Skeletal muscle cell (primary cell): ENCODE data around the gene RSPH9.

Experiments
- DNase-seq: peaks from one replicate; pipeline ENCODE4 v3.0.0-alpha.2; 2010; ENCODE audit warnings: low read depth
- H3K4me3 ChIP-seq: 2 replicates; pipeline ENCODE4 v1.5.1; 2011; ENCODE audit warnings: low read depth, mild to moderate bottlenecking, control low read depth, low read length, moderate library complexity

The RSPH9 gene

DNA sequence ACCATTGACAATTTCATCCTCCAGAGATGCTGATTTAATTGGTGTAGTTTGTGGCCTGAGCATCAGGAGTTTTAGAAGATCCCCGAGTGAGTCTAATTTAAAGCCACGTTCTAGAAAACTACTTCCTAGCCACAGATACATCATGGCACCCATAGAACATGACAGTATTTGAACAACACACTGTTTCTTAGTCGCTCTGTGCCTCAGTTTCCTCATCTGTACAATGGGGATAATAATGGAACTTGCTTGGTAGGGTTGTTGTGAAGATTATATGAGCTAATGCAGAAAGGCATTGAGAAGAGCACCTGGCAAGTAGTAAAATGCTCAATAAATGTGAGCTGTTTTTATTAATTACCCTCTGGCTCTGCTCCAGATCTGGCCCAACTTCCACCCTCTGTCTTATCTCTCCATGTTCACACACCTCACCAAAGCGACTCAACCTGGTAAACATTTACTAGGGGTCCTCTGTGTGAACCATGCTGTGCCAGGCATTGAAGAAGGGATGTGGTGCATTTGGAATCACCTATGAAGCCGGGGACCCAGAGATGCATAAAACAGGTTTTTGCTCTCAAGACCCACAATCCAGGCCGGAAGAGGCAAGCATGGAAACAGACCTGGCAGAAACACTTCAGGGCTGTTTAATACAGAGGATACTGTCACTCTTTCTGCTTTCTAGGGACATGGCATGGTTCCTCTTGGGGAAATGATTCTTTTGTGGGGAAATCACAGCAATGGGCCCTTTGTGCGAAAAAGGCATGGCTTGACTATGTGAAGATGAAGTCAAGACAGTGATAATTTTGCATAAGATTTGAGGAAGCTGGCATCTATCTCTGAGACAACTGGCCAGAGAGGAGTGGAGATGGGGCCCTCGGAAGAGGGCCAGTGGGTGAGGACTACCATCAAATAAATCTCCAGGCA is 58.9 kb downstream of the RSPH9 start:
- no peak overlapping the region for H3K4me3 ChIP-seq
- DNase-seq, result no peak

- no peak for DNase-seq
- H3K4me3 ChIP-seq, result no peak overlapping the region
Observed at GRCh38 chr6:43705996-43706395, 61.2 kb downstream of the RSPH9 start.

DNA sequence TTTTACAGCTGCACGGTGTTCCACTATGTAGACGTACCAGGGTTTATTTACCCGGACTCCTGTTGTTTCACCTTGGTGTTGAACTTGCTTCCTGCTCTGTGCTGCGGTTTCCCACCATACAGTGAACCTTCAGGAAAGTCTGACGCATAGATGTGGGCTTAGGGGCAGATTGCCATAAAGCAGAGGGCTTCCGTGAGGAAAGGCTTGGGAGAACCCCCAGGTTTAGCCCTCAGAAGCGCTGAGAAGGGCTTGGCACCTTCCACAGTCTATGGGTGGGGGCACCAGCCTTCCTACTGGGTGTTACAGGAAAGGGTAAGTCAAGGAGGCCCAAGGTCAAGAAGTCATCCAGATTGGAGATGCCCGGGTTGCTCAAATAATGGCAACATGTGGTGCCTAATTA is 62.0 kb downstream of the RSPH9 start:
- H3K4me3 ChIP-seq, result no peak overlapping the region
- DNase-seq, result no peak

DNA sequence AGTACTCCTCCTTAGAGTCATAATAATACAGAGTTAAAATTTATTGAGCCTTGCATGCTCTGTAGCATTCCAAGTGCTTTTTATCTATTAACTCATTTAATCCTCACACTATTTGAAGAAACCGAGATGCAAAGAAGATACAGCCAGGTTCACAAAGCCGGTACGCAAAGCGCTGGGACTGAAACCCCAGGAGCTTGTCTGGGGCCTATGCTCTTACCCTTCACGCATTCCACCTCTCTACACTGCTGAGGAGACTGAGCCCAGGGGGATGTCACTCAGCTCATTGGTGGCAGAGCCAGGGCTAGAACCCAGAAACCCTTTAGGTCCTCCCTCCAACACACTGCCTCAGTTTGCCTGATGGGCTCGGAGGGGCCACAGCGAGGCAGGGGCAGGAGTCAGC is 62.4 kb downstream of the RSPH9 start:
- H3K4me3 ChIP-seq, result no peak overlapping the region
- DNase-seq, result no peak

GRCh38 chr6:43707767-43708166 is 62.9 kb downstream of the RSPH9 start:
- H3K4me3 ChIP-seq, result no peak overlapping the region
- DNase-seq, result no peak

DNA sequence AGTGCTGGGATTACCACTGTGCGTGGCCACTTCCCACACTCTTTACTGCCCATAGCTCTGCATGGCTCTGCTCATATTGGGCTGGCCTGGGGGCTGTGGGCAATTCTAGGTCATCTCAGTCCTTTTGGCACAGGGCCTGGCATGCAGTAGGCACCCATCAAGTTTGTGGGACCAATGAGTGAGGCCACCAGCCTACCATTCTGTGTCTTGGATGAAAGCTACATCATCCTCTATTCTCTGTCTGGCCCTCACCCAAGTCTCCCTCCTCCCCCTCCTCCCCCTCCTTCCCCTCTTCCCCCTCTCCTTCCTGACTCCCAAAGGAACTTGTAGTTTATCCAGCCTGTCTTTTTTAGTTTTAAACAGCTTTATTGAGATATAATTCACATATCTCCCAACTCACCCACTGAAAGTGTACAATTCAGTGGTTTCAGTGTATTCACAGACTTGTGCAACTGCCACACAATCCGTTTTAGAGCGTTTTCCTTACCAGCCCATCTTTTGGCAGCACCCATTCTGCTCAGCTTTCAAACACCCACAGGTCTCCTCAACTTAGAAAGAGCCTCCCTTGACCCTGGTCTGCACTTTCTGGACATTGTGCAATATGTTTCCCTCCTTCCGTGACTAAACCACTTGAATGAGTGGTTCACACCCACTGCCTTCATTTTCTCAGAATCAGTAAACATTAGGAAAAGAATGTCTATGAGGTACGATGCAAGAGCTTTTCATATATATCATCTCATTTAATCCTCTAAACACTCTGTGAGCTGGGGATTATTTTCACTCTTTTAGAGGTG is 64.2 kb downstream of the RSPH9 start:
- peak; percentile 91 for DNase-seq
- no peak overlapping the region for H3K4me3 ChIP-seq

GRCh38 chr6:43709654-43710303 is 64.9 kb downstream of the RSPH9 start:
- H3K4me3 ChIP-seq, result no peak overlapping the region

GRCh38 chr6:43710576-43710975 is 65.7 kb downstream of the RSPH9 start:
- H3K4me3 ChIP-seq, result no peak overlapping the region
- DNase-seq, result no peak

More at GRCh38 chr6:43709654-43710303, 64.9 kb downstream of the RSPH9 start:
- no peak for DNase-seq

GRCh38 chr6:43712579-43712978 is 67.7 kb downstream of the RSPH9 start:
- DNase-seq, result no peak
- H3K4me3 ChIP-seq, result no peak overlapping the region

- no peak overlapping the region for H3K4me3 ChIP-seq
- no peak for DNase-seq
Observed at GRCh38 chr6:43713643-43714310, 68.9 kb downstream of the RSPH9 start.

DNA sequence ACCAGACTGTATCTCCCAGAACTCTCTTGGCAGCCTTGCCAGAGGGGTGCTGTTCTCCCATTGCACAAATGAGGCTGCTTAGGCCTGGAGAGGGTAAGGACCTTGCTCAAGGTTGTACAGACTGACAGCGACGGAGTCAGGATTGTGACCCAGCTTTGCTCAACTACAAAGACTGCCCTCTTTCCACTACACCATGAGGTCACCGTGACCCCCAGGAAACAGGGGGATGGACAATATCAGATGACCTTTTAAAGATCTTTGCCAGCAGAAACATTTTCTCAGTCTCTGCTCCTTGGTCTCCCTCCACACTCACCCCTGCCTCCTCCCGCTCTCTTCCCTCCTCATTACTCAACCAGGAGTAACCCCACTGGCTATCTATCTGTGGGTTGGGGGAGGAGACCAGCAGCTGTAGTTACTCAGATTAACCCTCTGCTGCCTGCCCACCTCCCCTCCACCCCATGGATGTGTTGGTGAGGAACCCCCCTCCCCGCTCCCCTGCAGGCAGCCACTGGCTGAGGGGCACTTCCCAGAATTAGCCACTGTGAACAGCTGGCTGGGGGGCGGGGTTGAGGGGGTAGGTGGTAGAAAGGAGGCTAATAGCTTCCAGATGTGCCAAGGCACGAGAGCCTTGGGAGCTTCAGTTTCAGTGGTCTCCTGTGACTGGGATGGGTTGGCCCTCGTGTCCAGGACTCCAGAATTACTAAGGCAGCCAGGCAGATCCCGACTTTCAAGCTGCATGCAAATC is 69.6 kb downstream of the RSPH9 start:
- no peak overlapping the region for H3K4me3 ChIP-seq
- no peak for DNase-seq

DNA sequence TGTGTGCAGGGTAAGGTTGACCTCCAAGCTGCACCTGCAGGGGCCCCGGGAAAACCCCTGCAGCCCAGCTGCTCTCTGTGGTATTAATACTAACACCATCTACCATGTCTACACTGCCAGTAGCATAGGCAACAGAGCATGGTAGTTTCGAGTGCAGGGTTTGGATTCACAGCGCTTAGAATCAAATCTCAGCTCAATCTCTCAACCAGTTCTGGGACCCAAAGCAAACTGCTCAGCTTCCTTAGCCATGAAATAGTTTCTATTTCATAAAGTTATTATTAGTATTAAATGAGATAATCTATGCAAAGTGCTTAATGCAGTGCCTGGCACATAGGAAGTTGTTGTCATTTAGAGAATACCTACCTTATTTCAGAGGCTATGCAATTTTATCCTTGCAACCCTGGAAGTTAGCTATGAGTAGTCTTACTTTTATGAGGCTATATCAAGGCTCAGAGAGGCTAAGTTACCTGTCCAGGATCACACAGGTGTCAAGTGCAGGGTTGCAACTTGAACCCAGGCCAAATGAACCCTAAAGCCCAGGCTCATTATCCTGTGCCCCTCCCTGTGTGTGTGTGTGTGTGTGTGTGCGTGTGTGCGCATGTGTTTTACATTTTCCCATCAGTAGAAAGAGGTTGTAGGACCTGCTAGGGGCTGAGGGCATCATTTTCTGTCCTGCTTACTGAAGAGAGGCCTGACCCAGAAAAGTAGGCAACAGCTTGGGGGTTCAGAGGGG is 70.4 kb downstream of the RSPH9 start:
- no peak for DNase-seq
- no peak overlapping the region for H3K4me3 ChIP-seq

DNA sequence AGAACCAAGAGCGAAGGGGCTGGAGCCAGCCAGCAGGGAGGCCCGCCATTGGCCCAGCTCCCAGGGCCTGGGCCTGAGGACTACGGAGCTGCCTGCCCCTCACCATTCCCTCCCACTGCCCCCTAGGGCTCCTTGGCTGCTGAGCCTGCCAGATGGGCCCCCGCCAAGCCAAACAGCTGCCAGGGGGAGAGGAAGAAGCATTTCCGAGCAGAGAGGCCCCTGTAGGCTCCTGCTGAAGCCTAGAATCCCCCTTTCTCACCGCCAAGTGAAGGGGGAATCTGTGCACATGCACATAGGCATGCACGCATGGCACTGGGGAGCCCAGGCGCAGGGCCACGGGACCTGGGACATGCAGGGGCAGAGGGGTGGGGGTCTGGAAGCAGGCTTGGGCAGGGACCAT is 71.3 kb downstream of the RSPH9 start:
- H3K4me3 ChIP-seq, result no peak overlapping the region
- no peak for DNase-seq

GRCh38 chr6:43717389-43717788 is 72.6 kb downstream of the RSPH9 start:
- DNase-seq, result no peak
- H3K4me3 ChIP-seq, result no peak overlapping the region

GRCh38 chr6:43717822-43718221 is 73.0 kb downstream of the RSPH9 start:
- H3K4me3 ChIP-seq, result no peak overlapping the region
- no peak for DNase-seq

DNA sequence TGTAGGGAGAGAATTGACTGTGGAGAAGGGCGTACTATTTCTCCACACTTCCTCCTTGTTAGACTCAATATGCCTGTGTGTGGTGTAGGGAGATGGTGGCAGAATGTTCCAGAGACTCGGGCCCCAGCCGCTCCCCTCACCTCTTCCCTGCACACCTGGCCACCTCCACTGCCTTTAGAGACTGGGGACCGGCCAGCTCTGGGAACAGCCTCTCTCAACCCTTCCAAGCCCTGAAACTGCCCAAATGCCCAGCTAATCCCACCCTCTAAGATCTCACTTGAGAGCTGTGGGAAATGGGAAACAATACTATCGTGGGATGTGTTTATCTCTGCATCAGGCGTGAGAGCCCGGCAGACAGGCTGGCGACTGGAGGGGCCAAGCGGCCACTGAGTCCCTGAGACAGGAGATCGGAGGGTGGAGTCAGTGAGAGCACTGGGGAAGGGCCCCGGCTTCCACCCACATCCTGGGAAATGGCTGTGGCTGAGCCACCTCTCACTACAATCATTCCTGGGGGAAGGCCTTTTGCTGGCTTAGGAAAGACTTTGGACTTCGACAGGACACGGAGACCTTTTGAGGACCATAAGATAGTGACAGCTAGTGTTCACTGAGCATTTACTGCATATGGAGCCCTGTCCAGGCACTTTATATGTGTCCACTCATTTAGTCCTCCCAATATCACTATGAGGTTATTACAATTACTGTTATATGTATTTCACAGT is 73.7 kb downstream of the RSPH9 start:
- no peak overlapping the region for H3K4me3 ChIP-seq
- DNase-seq, result no peak

DNA sequence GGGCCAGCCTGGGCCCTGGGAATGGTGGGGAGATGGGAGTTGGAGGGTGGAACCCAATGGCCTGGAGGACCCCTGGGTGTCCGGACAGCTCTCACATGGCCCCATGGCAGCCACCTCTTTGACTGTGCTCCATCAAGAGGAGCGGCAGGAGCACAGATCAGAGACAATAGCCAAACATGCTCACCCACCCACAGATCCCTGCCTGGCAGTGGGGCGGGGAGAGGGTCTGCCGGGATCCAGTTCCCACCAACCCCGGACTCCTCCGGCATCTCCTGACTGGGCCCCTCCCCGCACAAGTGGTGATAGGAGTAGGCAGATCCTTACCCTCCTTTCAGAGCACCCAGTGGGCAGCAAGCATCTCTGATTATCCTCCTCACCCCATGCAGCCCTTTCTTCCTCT is 74.7 kb downstream of the RSPH9 start:
- H3K4me3 ChIP-seq, result no peak overlapping the region
- DNase-seq, result no peak

DNA sequence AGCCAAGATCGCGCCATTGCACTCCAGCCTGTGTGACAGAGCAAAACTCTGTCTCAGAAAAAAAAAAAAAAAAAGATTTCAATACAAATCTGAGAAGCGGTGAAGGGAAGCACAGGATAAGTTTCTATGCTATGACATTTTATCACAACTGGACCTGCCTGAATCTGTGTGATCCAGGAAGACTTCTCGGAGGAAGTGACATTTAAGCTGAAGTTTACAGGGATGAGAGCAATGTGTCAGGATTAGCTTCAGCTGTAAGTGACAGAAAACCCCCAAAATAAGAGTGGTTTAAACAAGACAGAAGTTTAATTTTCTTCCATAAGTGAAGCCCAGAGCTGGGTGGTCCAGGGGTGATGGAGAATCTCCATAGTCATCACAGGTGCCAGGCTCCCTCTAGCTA is 76.2 kb downstream of the RSPH9 start:
- no peak for DNase-seq
- H3K4me3 ChIP-seq, result no peak overlapping the region
